Choroid plexus epithelial cell (primary cell): ENCODE data around the gene DIAPH2.

ENCODE experiments used
- DNase-seq: peaks from one replicate; pipeline ENCODE4 v3.0.0-alpha.2; 2010; ENCODE audit warnings: low read depth
- H3K4me3 ChIP-seq: 2 replicates; pipeline ENCODE4 v1.5.1; 2011; ENCODE audit warnings: low read depth, mild to moderate bottlenecking, control low read depth, low read length, moderate library complexity
- CTCF ChIP-seq: conservative IDR thresholded peaks from 2 replicates; pipeline ENCODE4 v1.5.1; 2011; ENCODE audit warnings: low read depth, mild to moderate bottlenecking, control low read depth, inconsistent platforms, low read length, moderate library complexity

The DIAPH2 gene

GRCh38 chrX:97628326-97628725 is 943.7 kb downstream of the DIAPH2 start:
- no peak for TF ChIP-seq CTCF
- H3K4me3 ChIP-seq: no peak overlapping the region
- DNase-seq: no peak

- no peak for DNase-seq
- TF ChIP-seq CTCF: no peak
- no peak overlapping the region for H3K4me3 ChIP-seq
These were observed 944.4 kb downstream of the DIAPH2 start for GRCh38 chrX:97628807-97629596.

GRCh38 chrX:97629597-97629985 is 944.9 kb downstream of the DIAPH2 start:
- H3K4me3 ChIP-seq: no peak overlapping the region
- TF ChIP-seq CTCF: no peak
- DNase-seq: no peak

GRCh38 chrX:97633798-97634197 is 949.2 kb downstream of the DIAPH2 start:
- DNase-seq: no peak
- TF ChIP-seq CTCF: no peak
- no peak overlapping the region for H3K4me3 ChIP-seq

- DNase-seq: no peak
- H3K4me3 ChIP-seq: no peak overlapping the region
- no peak for TF ChIP-seq CTCF
These were observed 952.0 kb downstream of the DIAPH2 start for GRCh38 chrX:97636473-97637140.

- H3K4me3 ChIP-seq: no peak overlapping the region
- no peak for TF ChIP-seq CTCF
- no peak for DNase-seq
These were observed 952.6 kb downstream of the DIAPH2 start for GRCh38 chrX:97637289-97637688.

GRCh38 chrX:97638621-97639020 is 954.0 kb downstream of the DIAPH2 start:
- TF ChIP-seq CTCF: no peak
- H3K4me3 ChIP-seq: no peak overlapping the region
- no peak for DNase-seq
